Stimulated activated CD4-positive, alpha-beta T cell treated with anti-CD3 and anti-CD28 coated beads, Interleukin-12 subunit alpha, Interleukin-12 subunit beta, amount 100 ng/mL, for 4 hours (primary cell): ENCODE data around the gene VWA5B1.

ENCODE experiments used
- DNase-seq: peaks from one replicate; pipeline ENCODE4 v3.0.0-alpha.2; 2020

Gene VWA5B1

GRCh38 chr1:20371883-20372282, 81.2 kb downstream of the VWA5B1 start:
- no peak for DNase-seq

GRCh38 chr1:20372676-20373075, 82.0 kb downstream of the VWA5B1 start:
- DNase-seq: no peak

GRCh38 chr1:20373286-20373685, 82.6 kb downstream of the VWA5B1 start:
- no peak for DNase-seq

DNA sequence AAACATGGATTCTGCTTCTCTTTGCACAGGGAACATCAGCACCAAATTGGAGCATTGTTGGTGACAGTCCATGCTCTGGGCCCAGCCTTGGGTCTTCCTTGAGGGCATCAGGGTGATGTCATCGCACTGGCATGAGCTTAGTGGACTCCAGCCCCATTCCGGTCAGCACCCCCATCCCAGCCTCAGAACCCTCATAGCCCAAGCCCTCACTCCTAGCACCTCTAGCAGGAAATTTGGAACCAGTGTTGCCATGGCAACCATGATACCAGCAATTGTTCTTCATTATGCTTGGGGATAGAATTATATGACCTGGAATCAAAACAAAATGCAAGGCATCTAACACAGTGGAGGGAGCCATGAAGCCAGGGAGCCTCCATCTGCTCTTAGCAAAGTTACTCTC, 83.1 kb downstream of the VWA5B1 start:
- DNase-seq: no peak

GRCh38 chr1:20375563-20375962, 84.9 kb downstream of the VWA5B1 start:
- DNase-seq: no peak

DNA sequence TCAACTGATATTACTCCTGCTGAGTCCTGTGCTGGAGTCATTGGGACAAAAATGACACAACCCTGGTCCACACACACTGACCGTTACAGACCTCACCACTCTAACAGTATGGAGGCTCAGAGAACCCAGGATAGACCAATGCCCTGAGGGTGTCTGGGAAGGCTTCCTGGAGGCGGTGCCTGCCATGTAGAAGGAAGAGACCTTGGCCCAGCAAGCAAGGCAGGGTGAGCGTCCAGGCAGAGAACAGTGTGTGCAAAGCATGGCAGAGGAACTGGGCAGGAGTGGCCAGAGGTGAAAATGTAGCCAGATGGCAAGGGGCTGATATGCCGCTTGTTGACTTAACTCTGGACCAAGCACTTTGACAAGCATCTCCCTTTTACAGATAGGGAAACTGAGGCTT, 85.5 kb downstream of the VWA5B1 start:
- no peak for DNase-seq

- DNase-seq: peak; percentile 60
Observed at GRCh38 chr1:20376880-20377494, 86.3 kb downstream of the VWA5B1 start.

GRCh38 chr1:20377516-20378270, 87.0 kb downstream of the VWA5B1 start:
- DNase-seq: no peak

DNA sequence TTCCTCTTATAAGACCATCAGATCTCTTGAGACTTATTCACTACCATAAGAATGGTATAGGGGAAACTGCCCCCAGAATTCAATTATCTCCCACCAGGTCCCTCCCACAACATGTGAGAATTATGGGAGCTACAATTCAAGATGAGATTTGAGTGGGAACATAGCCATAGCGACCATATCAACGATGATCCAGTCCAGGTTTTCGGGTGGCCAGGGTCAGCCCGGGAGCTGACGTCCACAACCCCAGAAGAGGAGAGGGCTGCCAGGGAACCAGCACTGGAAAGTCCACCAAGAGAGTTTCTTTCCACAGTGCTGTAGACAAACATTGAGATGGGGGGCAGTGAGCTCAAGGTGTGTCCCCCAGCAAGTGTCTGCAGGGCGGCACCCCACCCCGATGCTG, 88.4 kb downstream of the VWA5B1 start:
- DNase-seq: no peak

DNA sequence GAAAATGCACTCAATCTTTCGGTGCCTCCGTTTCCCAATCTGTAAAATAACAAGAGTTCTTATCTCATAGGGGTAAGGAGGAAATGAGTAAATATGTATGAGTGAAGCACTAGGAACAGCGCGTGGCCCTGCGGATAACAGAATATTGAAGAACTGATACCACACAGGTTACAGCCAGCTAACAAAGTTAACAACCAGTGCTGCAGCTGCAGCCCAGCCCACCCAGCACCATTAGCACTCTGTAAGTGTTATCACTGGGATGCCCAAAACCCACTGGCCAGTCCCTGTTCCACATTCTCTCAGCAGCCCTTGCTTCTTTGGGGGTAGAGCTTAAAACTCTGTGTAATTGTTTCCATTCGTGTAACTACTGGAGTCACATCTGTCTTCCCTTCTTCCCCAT, 89.5 kb downstream of the VWA5B1 start:
- no peak for DNase-seq

DNA sequence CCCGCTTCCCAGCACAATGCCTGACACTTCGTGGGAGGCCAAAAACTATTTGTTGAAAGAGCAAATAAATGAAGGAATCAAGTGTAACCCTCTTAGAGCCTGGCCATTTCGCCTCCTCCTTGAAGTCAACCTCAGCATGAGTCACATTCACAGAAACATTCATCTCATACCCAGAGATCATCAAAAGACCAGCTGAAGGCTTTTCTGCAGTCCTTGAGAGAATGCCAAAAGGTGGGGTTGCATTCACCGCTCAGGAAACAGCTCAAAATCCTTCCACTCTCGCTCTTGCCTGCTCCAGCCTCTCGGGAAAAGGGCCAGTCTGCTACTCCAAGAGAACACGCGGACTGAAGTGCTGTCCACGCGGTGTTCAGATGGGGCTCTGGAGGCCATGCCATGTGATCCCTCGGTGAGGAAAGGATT, 90.0 kb downstream of the VWA5B1 start:
- DNase-seq: no peak

DNA sequence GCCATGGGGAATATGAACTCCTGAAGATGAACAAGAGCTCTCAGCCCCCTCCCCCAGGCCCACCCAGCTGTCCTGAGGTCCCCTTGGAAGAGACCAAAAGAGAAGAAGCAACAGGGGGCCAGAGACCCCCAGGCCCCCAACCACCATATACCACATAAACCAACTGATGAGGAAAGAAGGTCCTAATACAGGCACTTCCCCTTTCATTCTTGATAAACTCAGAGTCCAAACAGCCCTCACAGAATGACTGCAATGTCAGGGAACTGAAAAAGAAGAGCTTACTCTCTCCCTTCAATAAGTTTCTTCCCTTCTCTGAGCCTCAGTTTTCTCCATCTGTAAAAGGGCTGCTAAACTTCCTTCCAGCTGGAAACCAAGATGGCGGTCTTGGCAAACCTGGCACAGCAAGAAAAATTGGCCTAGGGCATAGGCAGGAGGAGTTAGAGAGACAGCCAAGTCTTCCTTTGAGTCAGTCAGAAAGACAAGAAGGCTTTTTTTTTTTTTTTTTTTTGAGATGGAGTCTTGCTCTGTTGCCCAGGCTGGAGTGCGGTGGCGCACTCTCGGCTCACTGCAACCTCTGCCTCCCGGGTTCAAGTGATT, 90.5 kb downstream of the VWA5B1 start:
- no peak for DNase-seq

DNA sequence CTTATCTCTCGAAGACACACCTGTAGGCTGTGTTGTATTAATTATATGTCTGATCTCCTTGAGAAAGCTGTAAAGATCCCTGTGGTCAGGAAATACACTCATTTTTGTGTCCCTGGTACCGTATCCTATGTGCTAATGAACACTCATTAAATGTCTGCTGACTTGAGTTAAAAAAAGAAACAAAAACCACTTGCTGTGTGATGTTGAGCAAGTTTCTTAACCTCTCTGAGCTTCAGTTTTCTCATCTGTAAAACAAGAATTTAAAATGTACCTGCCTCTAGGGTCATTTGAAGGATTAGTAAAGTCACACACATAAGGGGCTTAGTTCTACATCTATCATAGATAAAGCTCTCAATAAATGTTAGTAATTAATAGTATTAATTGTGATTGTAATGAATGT, 91.3 kb downstream of the VWA5B1 start:
- DNase-seq: no peak

DNA sequence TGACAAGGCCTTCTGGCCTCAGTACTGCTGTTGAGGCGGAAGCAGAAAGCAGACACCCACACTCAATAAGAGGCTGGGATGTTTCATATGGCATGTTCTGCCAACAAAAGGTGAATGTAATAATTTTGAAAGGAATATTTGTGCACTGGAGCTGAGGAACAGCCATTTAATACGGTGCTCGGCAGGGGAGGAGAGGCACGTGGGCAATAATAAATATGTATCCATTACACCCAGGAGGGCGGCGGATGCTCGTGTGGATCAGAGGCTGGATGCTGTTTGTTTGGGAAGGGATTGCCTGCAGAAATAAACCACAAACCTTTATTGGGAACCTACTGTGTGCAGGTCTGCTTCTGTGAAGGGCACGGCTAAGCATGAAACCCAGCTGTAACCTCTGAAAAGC, 92.0 kb downstream of the VWA5B1 start:
- no peak for DNase-seq

GRCh38 chr1:20383631-20384030, 93.0 kb downstream of the VWA5B1 start:
- no peak for DNase-seq

- DNase-seq: no peak
Observed at GRCh38 chr1:20385630-20386029, 95.0 kb downstream of the VWA5B1 start.

DNA sequence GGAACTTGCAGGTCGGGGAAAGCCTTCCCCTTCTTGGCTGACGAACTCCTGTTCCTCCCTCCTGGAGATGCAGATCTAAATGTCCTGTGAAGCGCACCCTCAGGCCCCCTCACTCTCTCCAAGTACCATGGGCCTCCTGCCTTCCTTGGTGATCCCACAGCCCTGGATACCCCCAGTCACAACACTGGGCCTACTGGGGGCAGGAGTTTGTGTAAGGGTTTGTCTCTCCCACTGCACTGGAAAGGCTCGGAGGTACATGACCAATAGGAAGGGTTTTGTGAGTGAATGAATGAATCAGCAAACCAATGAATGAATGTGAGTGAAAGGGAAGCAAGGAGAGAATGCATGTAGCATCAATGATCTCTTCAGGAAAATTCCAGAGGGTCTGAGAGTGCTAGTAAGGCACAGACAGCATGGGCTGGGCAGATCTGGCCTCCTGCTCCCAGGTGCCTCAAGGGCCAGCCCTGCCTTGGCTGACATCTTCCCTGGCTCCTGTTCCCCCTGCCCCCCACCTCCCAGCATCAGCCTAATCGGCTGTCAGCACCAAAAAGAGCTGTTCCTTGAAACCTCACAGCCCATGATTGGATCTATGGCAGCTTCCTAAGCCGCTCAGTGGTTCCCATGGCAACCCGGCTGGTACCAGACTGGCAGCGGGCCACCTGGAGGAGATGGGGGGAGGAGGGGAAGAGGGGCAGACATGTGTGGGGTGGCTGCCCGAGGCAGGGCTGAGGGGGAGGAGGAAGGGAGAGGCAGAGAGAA, 95.8 kb downstream of the VWA5B1 start:
- no peak for DNase-seq

GRCh38 chr1:20389571-20389970, 98.9 kb downstream of the VWA5B1 start:
- no peak for DNase-seq

- DNase-seq: no peak
Observed at GRCh38 chr1:20390589-20391331, 100.1 kb downstream of the VWA5B1 start.

DNA sequence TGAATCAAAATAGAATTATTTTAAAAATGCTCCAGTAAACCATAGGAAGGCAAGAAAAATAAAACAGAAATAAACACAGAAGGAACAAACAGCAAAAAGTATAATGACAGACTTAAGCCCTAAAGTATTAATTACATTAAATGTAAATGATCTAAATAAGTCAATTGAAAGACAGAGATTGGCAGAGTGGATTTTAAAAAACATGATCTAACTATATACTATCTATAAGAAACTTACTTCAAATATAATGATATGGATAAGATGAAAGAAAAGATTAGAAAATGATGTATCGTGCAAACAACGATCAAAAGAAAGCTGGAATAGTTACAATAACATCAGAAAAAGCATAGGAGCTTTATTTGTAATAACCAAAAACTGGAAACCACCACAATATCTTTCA, 104.6 kb downstream of the VWA5B1 start:
- no peak for DNase-seq

DNA sequence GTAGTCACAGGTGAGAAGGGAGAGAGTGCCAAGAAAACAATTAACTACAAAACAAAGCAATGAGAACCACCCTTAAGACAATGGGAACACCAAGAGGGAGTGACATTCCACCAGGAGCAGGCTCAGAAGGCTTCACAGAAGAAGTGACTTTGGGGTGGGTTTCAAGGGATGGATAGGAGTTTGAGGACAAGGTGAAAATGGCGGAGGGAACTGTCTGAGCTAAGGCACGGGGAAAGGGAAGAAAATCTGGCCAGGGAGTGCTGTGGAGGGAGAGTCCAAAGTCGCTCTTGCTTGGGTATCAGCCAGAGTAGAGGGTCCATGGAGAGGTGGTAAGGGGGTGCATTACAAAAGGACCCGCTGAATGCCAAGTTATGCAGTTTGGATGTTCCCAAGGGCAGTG, 108.1 kb downstream of the VWA5B1 start:
- no peak for DNase-seq

DNA sequence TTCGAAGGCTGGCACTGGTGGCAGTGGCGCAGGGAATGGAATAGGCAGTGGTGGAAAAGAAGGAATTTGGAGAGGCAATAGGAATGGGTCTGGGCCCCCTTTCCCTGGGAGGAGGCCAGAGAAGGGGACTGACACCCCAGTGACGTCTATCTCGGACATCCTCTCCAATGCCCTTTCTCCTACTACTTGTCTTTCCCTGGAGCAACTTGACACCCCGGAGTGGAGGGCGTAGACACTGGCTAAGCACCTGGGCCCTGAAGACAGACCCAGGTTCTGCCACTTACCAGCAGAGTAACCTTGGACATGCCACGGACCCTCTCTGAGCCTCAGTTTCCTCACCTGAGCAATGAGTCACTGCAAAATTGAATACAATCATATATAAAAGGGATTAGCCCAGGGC, 108.5 kb downstream of the VWA5B1 start:
- DNase-seq: no peak

DNA sequence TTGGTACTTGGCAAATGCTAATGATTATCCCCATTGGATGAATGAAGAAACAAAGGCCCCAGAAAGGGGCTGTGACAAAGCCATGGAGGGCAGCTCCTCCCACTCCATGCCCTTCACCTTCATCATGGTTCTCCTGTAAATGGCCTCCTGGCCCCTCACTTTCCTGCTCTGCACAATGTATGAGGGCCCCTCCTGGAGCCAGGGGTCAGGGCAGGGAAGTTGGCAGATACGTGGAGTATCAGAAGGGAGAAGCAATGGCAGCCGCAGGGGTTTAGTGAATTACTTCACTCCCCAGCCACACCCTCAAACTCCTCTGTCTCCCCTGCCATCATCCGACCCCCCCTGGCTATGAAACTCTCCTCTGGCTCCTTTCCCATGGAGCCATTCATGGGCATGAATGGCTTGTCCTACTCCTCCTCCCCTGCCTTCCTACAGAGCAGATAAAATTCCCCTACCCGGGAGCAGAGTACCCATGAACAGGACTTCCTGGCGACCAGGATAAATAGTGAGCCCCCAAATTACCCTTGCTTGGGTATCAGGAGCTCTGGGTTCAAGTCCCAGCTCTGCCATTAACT, 109.0 kb downstream of the VWA5B1 start:
- no peak for DNase-seq
